ENCODE results near the gene MALAT1. TPM values are rescaled to one million over a fixed set of nuclear protein-coding genes. Genes with fewer than 3 reads are reported as not detected.
A peak's percentile ranks its signal among the peaks of the same experiment; 100 is the strongest.

The MALAT1 gene
- total RNA-seq, 1 donor from 2014 or later: 12,130 TPM

- TF ChIP-seq CTCF (IDR thresholded peaks at IDR 0.05): peak; percentile 3
- Mint-ChIP-seq H3K27ac (ENCODE audit: unreplicated experiment) (no peak overlapping the region), H3K27me3 (ENCODE audit: low read depth) (no peaks in the 10 kb centered on the region), H3K4me1 (ENCODE audit: low read depth) (peaks cover 41% of the 10 kb centered on the region), H3K4me3 (ENCODE audit: unreplicated experiment) (no peak overlapping the region), H3K36me3 (ENCODE audit: low read depth) (peaks cover 34% of the 10 kb centered on the region), H3K9me3 (ENCODE audit: low read depth) (no peaks in the 10 kb centered on the region)
- no peak for DNase-seq (ENCODE audit: low spot score)
These were observed 53.6 kb downstream of the MALAT1 start for GRCh38 chr11:65552388-65552951.

- Mint-ChIP-seq H3K9me3 (ENCODE audit: low read depth) (no peaks in the 10 kb centered on the region), H3K4me3 (ENCODE audit: unreplicated experiment) (no peak overlapping the region), H3K27me3 (ENCODE audit: low read depth) (no peaks in the 10 kb centered on the region), H3K4me1 (ENCODE audit: low read depth) (peaks cover 41% of the 10 kb centered on the region), H3K36me3 (ENCODE audit: low read depth) (peaks cover 27% of the 10 kb centered on the region), H3K27ac (ENCODE audit: unreplicated experiment) (no peak overlapping the region)
- DNase-seq (ENCODE audit: low spot score): no peak
- TF ChIP-seq CTCF (IDR thresholded peaks at IDR 0.05): no peak
These were observed 54.6 kb downstream of the MALAT1 start for GRCh38 chr11:65553301-65554001.

GRCh38 chr11:65554057-65554818 lies 55.4 kb downstream of the MALAT1 start:
- no peak for DNase-seq (ENCODE audit: low spot score)
- TF ChIP-seq CTCF (IDR thresholded peaks at IDR 0.05): no peak
- H3K4me1 Mint-ChIP-seq (ENCODE audit: low read depth): peaks cover 49% of the 10 kb centered on the region
- H3K27ac Mint-ChIP-seq (ENCODE audit: unreplicated experiment): peak overlapping the region; percentile 41
- peaks cover 23% of the 10 kb centered on the region for H3K36me3 Mint-ChIP-seq (ENCODE audit: low read depth)
- no peaks in the 10 kb centered on the region for H3K27me3 Mint-ChIP-seq (ENCODE audit: low read depth)
- no peaks in the 10 kb centered on the region for H3K9me3 Mint-ChIP-seq (ENCODE audit: low read depth)
- no peak overlapping the region for H3K4me3 Mint-ChIP-seq (ENCODE audit: unreplicated experiment)

- DNase-seq (ENCODE audit: low spot score): no peak
- H3K9me3 Mint-ChIP-seq (ENCODE audit: low read depth): no peaks in the 10 kb centered on the region
- H3K4me3 Mint-ChIP-seq (ENCODE audit: unreplicated experiment): no peak overlapping the region
- H3K36me3 Mint-ChIP-seq (ENCODE audit: low read depth): peaks cover 21% of the 10 kb centered on the region
- peaks cover 56% of the 10 kb centered on the region for H3K4me1 Mint-ChIP-seq (ENCODE audit: low read depth)
- H3K27me3 Mint-ChIP-seq (ENCODE audit: low read depth): no peaks in the 10 kb centered on the region
- TF ChIP-seq CTCF (IDR thresholded peaks at IDR 0.05): no peak
- peak overlapping the region; percentile 41 for H3K27ac Mint-ChIP-seq (ENCODE audit: unreplicated experiment)
These were observed 56.1 kb downstream of the MALAT1 start for GRCh38 chr11:65554842-65555430.

GRCh38 chr11:65555693-65556231 lies 56.9 kb downstream of the MALAT1 start:
- H3K27ac Mint-ChIP-seq (ENCODE audit: unreplicated experiment): peak overlapping the region; percentile 85
- H3K27me3 Mint-ChIP-seq (ENCODE audit: low read depth): no peaks in the 10 kb centered on the region
- no peak for TF ChIP-seq CTCF (IDR thresholded peaks at IDR 0.05)
- H3K4me3 Mint-ChIP-seq (ENCODE audit: unreplicated experiment): peak overlapping the region; percentile 81
- peaks cover 64% of the 10 kb centered on the region for H3K4me1 Mint-ChIP-seq (ENCODE audit: low read depth)
- H3K36me3 Mint-ChIP-seq (ENCODE audit: low read depth): peaks cover 18% of the 10 kb centered on the region
- peak; percentile 91 for DNase-seq (ENCODE audit: low spot score)
- no peaks in the 10 kb centered on the region for H3K9me3 Mint-ChIP-seq (ENCODE audit: low read depth)

Measured in chondrocyte (in vitro differentiated cells).